ENCODE data around the gene PLEKHA4.

PLEKHA4 gene

GRCh38 chr19:48861313-48861712 is 7.1 kb downstream of the PLEKHA4 start:
- no peak overlapping the region for H3K4me3 ChIP-seq (ENCODE audit: insufficient read depth, low read length, poor library complexity, severe bottlenecking)
- H4K20me1 ChIP-seq (ENCODE audit: low read depth, low read length), result no peaks in the 10 kb centered on the region
- no peak overlapping the region for H2AFZ ChIP-seq (ENCODE audit: low read depth, low read length, severe bottlenecking)
- no peaks in the 10 kb centered on the region for H3K27me3 ChIP-seq (ENCODE audit: low read length)
- H3K9ac ChIP-seq (ENCODE audit: low read length), result no peak overlapping the region
- no peak for TF ChIP-seq EZH2phosphoT487 (conservative IDR thresholded peaks at IDR 0.05; ENCODE audit: low read length)
- TF ChIP-seq CTCF (IDR thresholded peaks at IDR 0.05; ENCODE audit: insufficient read depth, low read length, poor library complexity, severe bottlenecking), result no peak
- H3K9me2 ChIP-seq (replicated peaks; ENCODE audit: insufficient read depth, low read length), result no peaks in the 10 kb centered on the region
- H3K27ac ChIP-seq (ENCODE audit: low read depth, low read length), result no peak overlapping the region
- no peak overlapping the region for H3K4me2 ChIP-seq (ENCODE audit: low read depth, low read length, poor library complexity, severe bottlenecking)
- no peaks in the 10 kb centered on the region for H3K79me2 ChIP-seq (ENCODE audit: insufficient read depth, low read length)
- no peaks in the 10 kb centered on the region for H3K36me3 ChIP-seq (ENCODE audit: low read length)
- H3F3A ChIP-seq (ENCODE audit: insufficient read depth), result no peaks in the 10 kb centered on the region
- no peaks in the 10 kb centered on the region for H3K9me3 ChIP-seq (ENCODE audit: insufficient read depth, low read length)

- H2AFZ ChIP-seq (ENCODE audit: low read depth, low read length, severe bottlenecking), result no peak overlapping the region
- H3K9me2 ChIP-seq (replicated peaks; ENCODE audit: insufficient read depth, low read length), result no peaks in the 10 kb centered on the region
- no peak overlapping the region for H3K4me2 ChIP-seq (ENCODE audit: low read depth, low read length, poor library complexity, severe bottlenecking)
- no peaks in the 10 kb centered on the region for H3K9me3 ChIP-seq (ENCODE audit: insufficient read depth, low read length)
- H3K4me3 ChIP-seq (ENCODE audit: insufficient read depth, low read length, poor library complexity, severe bottlenecking), result no peak overlapping the region
- H3F3A ChIP-seq (ENCODE audit: insufficient read depth), result no peaks in the 10 kb centered on the region
- no peaks in the 10 kb centered on the region for H4K20me1 ChIP-seq (ENCODE audit: low read depth, low read length)
- H3K79me2 ChIP-seq (ENCODE audit: insufficient read depth, low read length), result no peaks in the 10 kb centered on the region
- H3K27me3 ChIP-seq (ENCODE audit: low read length), result no peaks in the 10 kb centered on the region
- H3K27ac ChIP-seq (ENCODE audit: low read depth, low read length), result no peak overlapping the region
- TF ChIP-seq CTCF (IDR thresholded peaks at IDR 0.05; ENCODE audit: insufficient read depth, low read length, poor library complexity, severe bottlenecking) (no peak), EZH2phosphoT487 (conservative IDR thresholded peaks at IDR 0.05; ENCODE audit: low read length) (no peak)
- H3K36me3 ChIP-seq (ENCODE audit: low read length), result no peaks in the 10 kb centered on the region
- H3K9ac ChIP-seq (ENCODE audit: low read length), result no peak overlapping the region
Measured at GRCh38 chr19:48859711-48860572, 8.5 kb downstream of the PLEKHA4 start.

GRCh38 chr19:48858984-48859710 is 9.3 kb downstream of the PLEKHA4 start:
- Histone ChIP-seq H3K9me3 (ENCODE audit: insufficient read depth, low read length) (no peaks in the 10 kb centered on the region), H3K9me2 (replicated peaks; ENCODE audit: insufficient read depth, low read length) (no peaks in the 10 kb centered on the region), H4K20me1 (ENCODE audit: low read depth, low read length) (no peaks in the 10 kb centered on the region), H3K4me3 (ENCODE audit: insufficient read depth, low read length, poor library complexity, severe bottlenecking) (no peak overlapping the region), H3K36me3 (ENCODE audit: low read length) (no peaks in the 10 kb centered on the region), H3K27me3 (ENCODE audit: low read length) (no peaks in the 10 kb centered on the region), H3F3A (ENCODE audit: insufficient read depth) (no peaks in the 10 kb centered on the region), H3K4me2 (ENCODE audit: low read depth, low read length, poor library complexity, severe bottlenecking) (no peak overlapping the region), H2AFZ (ENCODE audit: low read depth, low read length, severe bottlenecking) (no peak overlapping the region), H3K79me2 (ENCODE audit: insufficient read depth, low read length) (no peaks in the 10 kb centered on the region), H3K27ac (ENCODE audit: low read depth, low read length) (no peak overlapping the region), H3K9ac (ENCODE audit: low read length) (no peak overlapping the region)
- TF ChIP-seq CTCF (IDR thresholded peaks at IDR 0.05; ENCODE audit: insufficient read depth, low read length, poor library complexity, severe bottlenecking), result no peak
- no peak for TF ChIP-seq EZH2phosphoT487 (conservative IDR thresholded peaks at IDR 0.05; ENCODE audit: low read length)

Measured in SU-DHL-6 (cell line).